Measurements from ENCODE around the gene NSFL1C.

The NSFL1C gene

DNA sequence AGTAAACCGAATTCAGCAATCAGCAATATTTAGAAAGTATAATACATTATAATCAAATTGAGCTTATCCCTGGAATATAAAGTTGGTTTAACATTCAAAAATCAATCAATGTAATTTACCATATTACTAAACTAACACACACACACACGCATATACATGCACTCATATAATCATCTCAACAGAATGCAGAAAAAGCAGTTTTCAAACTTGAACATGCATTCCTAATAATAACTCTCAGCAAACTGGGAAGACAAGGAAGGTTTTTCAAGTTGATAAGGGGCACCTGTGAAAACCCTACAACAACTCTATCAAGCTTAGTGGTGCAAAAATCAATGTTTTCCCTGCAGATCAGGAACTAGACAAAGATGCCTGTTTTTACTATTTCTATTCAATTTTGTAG is 19.9 kb upstream of the NSFL1C start:
- DNase-seq (ENCODE audit: low read depth in 2 of 3, low spot score in 1 of 3) = no peak

DNA sequence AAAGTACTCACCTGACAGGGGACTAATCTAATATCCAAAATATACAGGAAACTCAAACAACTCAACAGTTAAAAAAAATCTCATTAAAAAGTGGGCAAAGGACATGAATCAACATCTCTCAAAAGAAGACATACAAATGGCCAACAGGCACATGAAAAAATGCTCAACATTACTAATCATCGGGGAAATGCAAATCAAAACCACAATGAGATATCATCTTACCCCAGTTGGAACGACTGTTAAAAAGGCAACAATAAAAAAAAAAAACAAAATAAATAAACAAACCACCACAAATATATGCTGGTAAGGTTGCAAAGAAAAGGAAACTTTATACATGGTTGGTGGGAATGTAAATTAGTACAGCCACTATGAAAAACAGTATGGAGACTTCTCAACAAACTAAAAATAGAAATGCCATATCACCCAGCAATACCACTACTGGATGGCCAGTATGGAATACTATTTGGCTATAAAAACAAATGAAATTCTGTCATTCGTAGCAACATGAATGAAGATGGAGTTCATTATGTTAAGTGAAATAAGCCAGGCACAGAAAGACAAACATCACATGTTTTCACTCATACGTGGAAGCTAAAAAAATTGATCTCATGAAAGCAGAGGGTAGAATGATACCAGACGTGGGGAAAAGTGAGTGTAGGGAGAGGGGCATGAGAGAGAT is 17.9 kb upstream of the NSFL1C start:
- no peak for DNase-seq (ENCODE audit: low read depth in 2 of 3, low spot score in 1 of 3)

DNA sequence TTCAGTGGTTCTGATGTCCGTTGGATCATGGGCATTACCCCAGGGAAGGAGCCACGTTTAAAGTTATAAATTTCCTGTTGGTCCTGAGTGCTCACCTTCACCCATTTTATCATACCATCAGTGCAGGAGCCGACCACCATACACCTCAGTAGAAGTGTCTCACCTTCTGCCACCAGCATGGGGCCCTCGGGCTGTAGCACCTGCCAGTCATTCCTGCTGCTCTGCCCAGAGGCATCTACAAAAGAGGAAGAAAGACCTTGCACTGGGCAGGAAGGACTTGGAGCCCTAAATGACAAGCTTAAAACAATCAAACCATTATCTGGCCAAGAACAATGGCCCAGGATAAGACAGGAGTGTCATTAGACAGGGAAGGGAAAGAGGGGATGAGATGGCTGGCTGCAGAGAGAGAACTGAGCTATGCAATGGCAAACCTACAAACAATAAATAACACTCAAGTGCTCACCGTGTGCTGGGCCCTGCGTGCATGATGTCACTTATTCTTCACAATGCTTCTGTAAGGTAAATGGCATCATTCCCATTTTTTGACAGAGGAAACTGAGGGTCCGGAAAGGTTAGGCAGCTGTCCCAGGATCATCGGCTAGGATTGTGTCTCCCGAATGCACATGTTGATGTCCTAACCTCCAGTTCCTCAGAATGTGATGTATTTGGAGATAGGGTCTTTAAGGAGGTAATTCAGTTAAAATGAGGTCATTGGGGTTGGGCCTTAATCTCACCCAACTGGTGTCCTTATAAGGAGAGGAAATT is 13.4 kb upstream of the NSFL1C start:
- no peak for DNase-seq (ENCODE audit: low read depth in 2 of 3, low spot score in 1 of 3)

DNA sequence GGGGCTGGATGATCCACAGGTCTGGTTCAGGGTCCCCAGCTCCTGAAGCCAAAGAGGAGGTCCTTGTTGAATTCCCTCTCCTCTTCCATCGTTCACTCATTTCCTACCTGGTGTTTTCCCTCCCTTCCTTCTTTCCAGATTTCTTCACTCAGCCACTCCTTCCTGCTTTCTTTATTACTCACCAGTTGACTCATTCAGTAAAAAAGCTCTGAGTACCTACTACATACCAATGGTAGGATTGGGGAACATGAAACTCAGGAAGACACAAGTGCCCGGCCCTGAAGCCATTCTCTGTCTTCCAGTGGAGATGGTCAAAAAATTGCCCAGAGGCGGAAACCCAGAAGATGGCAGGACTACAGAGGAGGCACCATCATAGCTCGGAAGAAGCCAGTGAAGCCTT is 11.9 kb upstream of the NSFL1C start:
- no peak for DNase-seq (ENCODE audit: low read depth in 2 of 3, low spot score in 1 of 3)

DNA sequence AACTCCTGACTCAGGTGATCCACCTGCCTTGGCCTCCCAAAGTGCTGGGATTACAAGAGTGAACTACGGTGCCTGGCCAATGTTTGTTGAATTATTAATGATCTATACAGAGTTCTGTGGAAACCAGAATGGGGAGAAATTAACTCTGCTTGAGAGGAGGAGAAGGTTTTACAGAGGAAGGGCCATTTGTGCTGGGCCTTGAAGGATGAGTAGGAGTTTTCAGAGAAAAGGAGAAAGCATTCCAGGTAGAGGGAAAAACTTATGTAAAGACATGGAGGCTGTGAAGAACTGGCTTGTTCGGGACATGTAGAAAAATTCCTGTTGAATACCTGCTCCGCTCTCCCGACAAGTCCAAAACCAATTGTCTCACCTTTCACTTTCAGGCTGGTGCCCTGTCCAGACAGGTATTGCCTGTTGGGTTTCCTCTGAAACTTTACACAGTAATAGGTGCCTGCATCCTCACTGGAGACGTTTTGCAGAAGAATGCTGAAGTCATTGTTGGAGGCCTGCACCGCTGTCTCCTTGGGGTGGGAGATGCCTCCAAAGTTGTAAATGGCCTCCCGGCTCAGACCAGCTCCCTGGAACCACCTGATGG is 11.3 kb upstream of the NSFL1C start:
- DNase-seq (ENCODE audit: low read depth in 2 of 3, low spot score in 1 of 3) = no peak

DNA sequence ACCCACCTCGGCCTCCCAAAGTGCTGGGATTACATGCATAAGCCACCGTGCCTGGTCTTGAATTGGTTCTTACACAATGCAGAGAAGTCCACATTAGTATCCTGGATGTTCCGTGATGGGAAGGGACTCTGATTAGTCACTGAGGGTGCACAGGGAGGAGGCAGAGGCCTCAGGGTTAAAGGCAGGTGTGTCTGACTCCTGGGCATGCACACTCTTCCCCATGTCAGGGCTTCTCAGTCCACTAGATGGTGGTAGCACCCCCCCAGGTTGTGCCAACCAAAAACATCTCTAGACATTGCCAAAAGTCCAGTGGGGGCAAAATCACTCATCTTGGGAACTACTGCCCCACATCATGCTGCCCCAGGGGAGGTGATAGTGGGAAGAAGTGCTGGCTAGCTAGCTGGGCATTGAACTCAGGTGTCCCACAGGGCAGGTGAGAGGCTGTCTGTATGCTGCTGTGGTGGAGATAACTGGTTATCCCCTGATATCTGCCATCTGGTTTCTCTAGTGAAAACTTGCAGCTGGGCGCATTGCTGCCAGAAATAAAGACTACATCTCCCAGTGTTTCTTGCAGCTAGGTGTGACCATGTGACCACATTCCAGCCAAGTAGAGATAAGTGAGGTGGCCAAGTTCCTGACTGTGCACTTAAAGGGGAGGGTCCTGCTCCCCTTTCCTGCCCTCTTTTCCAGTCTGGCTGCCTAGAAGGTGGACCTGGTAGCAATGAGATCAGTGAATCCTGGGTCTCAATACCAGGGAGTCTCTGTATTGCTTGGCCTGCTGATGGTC is 8.4 kb upstream of the NSFL1C start:
- no peak for DNase-seq (ENCODE audit: low read depth in 2 of 3, low spot score in 1 of 3)

DNA sequence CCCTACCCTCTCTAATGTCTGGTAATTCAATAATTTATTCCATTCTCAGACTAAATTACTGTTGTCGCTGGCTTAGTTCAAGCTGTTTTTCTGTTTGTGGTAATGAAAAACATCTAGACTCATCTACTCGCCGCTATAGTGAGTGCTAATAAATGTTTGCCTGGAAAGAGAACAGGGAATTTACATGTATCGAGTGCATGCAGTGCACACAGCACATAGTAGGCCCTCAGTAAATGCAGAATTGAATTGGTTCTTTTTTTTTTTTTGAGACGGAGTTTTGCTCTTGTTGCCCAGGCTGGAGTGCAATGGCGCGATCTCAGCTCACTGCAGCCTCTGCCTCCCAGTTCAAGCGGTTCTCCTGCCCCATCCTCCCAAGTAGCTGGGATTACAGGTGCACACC is 7.7 kb upstream of the NSFL1C start:
- DNase-seq (ENCODE audit: low read depth in 2 of 3, low spot score in 1 of 3) = no peak

DNA sequence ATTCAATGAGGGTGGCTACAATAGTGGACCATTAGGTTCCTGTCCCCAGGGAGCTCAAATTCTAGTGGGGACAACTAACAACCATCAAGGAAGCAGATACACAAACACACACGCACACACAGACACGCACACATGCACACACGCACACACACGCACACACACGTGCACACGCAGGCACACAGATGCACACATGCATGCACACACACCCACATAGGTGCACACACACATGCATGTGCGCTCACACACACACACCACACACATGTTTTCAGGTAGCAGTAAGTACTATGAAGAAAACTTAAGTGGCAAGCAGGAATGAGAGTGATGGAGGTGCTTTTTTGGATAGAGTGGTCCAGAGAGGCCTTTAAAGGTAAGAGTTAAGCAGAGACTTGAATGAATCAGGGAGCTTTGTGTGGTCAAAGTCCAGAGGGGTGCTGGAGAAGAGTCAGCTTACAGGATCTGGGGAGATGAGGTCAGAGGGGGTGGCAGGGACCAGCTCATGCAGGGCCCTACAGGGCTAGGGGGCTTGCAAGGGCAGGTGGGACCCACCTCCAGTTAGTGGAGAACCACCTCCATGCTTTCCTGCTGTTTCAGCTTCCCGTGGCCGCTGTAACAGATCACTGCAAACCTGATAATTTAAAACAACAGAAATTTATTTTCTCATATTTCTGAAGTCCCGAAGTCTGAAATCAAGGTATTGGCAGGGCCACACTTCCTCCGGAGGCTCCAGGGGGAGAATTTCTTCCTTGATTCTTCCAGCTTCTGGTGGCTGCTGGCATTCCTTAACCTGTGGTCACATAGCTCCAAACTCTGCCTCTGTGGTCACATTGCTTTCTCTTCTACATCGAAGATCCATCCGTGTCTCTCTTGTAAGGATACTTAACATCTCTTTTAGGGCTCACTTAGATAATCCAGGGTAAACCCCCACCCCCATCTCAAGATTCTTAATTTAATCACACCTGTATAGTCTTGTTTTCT is 6.9 kb upstream of the NSFL1C start:
- no peak for DNase-seq (ENCODE audit: low read depth in 2 of 3, low spot score in 1 of 3)

DNA sequence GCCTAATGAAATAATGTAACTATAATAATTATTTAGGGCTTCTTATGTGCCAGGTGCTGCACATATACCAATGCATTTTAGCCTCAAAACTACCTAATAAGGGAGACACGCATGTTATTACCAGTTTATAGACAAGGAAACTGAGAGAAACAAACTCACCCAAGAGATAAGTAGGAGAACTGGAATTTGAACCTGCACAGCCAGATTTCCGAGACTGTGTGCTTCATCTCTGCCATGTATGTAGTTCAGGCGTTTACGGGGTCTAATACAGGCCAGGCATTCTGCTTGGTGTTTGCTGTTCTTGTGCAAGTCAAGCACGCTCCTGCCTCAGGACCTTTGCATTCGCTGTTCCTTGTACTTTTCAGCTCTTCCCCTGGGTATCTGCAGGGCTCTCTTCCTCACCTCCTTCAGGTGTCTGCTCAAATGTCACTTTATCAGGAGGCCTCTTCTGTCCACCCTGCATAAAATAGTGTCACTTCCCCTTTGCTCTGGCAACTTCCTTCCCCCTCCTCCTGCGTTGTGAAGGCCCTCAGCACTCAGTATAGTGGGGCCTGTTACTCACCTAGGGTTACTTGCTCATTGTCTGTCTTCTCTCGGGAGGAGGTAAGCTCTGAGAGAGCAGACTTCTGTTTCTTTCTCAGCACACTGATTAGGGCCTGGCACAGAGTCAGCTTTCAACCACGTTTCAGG is 6.1 kb upstream of the NSFL1C start:
- DNase-seq (ENCODE audit: low read depth in 2 of 3, low spot score in 1 of 3) = no peak

DNA sequence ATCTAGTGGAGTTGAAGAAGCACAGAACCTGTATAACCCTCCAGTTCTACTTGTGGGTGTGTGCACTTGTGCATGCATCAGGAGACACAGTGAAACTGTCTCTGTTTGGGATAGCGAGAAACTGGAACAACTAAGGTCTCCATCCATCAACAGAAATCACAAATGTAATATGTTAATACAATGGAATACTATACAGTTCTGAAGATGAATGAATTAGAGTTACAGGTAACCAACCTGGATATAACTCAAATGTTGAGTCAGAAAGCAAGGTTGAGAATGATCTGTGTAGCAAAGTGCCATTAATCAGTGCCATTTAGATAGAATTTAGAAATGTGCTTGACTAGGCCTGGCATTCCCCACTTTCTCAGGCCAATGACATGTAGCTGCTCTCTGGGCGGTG is 4.6 kb upstream of the NSFL1C start:
- no peak for DNase-seq (ENCODE audit: low read depth in 2 of 3, low spot score in 1 of 3)

DNA sequence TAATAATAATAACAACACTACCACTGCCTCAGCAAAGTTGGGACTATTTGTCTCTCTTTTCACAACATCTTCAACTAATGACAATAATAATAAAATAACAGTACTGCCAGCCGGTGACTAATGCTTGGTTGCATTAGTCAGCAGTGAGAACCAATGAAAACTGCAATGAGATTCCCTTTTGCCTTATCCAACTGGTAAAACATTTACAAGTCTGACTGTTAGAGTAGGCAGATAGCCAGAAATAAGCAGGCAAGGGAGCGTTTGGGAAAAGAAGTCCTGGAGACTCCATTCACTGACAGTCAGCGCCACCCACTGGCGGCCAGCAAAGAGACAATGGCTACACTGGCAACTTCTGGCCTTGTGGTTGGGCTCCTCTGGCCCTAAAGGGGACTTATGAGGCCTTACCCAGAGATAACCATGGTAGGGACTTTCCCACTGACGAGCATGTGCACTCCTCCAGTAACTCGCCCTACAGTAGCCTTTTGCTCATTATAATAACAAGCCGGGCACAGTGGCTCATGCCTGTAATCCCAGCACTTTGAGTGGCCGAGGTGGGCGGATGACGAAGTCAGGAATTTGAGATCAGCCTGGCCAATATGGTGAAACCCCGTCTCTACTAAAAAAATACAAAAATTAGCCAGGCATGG is 3.4 kb upstream of the NSFL1C start:
- no peak for DNase-seq (ENCODE audit: low read depth in 2 of 3, low spot score in 1 of 3)

DNA sequence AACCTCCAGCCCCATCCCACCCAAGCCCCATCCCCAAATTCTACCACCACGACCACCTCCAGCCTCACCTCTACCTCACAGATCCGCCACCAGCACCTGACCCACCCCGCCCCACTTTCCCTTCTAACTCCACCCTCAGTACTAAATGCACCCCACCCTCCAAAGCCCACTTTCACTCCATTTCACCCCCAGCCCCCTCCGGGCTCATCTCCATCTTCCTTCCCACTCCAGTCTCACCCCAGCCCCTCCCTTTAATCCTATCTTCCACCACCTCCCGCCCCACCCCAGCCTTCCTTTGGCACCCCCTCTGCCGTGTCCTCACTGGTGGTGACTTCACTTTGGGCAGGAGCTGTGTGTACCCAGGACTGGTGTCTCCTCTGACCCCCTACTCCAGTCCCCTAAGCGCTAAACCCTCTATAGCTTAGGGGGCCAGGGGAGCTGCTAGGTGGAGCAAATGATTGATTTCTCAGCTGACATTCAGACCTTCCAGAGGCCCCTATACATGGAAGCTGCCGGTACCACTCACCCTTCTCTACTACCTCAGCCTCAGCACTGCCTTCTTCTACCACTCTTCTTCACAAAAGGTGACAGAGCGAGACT is 2.8 kb upstream of the NSFL1C start:
- DNase-seq (ENCODE audit: low read depth in 2 of 3, low spot score in 1 of 3) = no peak

DNA sequence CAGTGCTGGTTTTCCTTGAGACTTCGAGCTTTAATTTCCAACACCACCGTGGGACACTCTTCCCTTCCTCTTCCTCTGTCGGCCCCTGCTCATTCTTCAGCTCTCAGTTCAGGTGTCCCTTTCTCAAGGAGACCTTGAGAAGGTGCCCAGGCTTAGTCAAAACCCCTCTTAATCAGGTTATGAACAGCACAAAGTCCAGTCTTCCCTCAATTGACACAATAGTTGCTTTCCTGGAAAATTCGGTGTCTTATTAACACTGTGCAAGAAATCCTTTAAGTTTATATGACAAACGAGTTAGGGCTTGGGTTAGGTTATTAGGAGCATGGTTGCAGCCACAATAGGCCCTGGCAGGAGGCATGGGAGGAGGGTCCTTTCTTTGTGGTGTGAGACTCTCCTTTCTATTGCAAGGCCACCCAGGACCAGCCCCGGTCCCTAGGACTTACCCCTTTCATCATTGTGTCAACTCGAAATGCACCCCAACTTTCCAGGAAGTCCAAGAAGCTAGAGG is 1.5 kb upstream of the NSFL1C start:
- no peak for DNase-seq (ENCODE audit: low read depth in 2 of 3, low spot score in 1 of 3)

DNA sequence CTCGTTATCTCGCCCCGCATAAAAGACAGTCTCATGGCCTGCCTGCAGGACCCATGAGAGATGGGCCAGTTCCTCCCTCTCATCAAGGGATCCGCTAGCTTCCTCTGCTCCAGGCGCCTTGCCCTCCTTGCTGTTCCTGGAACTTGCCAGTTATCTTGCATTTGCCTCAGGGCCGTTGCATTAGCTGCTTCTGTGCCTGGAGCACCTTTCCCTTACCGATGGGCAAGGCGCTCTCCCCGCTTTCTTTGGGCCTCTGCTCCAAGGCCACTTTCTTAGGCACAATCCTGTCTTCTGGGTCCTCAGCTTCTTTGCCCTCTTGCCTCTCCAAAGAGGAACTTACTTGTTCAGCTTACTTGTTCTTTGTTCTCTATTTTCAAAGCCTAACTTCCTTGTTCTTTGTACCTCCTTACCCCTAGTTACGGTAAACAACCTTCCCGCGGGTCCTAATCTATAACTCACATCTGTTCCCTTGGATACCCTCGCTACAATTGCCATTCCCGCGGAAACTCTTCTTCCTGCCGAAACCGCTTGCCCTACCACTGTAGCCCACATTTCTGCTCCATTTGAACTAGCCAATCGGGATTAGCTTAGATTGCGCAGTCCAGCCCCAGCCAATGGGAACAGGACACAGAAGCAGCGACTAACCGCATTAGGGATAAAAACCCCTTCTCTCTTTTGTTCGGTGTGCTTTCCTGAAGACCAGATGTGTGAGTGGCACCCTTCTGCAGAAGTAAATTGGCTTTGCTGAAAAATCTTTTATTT is 887 bp upstream of the NSFL1C start:
- no peak for DNase-seq (ENCODE audit: low read depth in 2 of 3, low spot score in 1 of 3)

DNA sequence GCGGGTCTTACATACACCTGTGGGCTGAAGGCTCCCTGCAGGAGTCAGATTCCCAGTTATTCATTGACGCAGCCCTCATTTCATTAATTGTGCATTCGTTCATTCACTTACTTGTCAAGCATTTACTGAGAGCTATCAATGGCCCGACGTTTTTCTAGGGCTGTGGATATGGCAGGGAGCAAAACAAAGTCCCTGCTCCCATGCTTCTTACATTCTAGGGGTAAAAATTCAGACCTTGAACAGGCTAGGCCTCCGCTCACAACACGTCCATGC is 369 bp upstream of the NSFL1C start:
- no peak for DNase-seq (ENCODE audit: low read depth in 2 of 3, low spot score in 1 of 3)

DNA sequence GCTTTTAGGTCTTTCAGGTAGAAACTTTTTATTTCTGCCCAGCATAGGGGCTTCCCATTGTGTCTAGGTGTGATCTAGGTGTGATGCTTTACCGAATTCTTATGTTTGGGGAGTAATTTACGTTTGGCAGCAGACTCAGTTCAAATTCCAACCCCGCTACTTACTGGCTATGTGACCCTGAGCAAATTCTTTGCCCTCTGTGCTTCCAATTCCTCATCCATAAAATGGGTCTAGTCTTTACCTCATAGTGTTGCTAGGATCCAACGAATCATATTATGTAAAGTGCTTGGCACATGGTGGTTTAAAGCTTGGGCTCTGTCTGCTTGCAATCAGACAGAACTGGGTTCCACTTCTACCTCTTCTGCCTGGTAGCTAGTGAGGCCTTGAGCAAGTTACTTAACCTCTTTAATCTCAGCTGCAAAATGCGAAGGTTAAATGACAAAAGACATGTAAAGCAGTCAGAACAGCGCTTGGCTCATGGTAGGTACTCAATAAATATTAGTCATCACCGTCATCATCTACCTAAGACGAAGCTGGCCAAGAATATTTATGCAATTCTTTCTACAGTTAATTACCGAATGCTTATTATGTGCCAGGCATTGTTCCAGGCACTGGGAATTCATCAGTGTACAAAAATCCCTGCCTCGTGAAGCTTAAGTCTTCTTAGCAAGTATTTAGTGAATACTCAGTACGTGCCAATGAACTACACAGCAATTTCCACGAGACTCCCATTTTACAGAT is 1.0 kb downstream of the NSFL1C start:
- no peak for DNase-seq (ENCODE audit: low read depth in 2 of 3, low spot score in 1 of 3)

DNA sequence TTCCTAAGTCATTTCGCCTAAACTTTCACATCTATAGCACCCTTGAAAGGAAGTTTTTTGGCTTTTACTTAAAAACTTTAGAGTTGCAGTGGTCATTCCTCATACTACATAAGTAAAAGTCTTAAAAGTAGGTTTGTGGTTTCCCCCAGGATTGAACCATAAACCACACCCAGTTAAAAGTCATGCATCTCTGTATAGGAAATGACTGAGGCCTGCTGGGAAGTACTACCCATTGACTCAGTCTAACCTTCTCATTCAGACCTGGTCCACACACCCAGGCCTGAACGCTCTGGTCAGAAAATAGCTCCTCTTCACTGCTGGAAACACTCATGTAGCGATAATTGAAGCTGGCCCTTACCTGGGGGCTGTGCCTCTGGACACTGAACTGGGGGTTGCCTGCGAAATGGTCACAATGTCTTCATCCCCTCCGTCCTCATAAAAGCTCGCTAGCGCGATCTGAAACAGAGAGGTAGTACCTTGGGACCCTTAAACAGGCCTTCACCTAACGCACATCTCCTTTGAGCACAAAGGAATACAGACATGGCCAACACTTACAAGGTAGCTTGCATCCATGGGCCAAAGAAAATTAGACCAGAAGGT is 2.6 kb downstream of the NSFL1C start:
- DNase-seq (ENCODE audit: low read depth in 2 of 3, low spot score in 1 of 3) = no peak

All from stimulated activated CD4-positive, alpha-beta T cell treated with anti-CD3 and anti-CD28 coated beads, Interleukin-12 subunit alpha, Interleukin-12 subunit beta, amount 100 ng/mL, for 48 hours (primary cell).